LNCAP (cell line): Measurements from ENCODE around the gene HOXB1.

Source experiments
- CTCF ChIP-seq: fragments of 450-650 bp; IDR thresholded peaks from 2 replicates; pipeline ENCODE4 v1.5.1; 2017; ENCODE audit warnings: mild to moderate bottlenecking

The HOXB1 gene

DNA sequence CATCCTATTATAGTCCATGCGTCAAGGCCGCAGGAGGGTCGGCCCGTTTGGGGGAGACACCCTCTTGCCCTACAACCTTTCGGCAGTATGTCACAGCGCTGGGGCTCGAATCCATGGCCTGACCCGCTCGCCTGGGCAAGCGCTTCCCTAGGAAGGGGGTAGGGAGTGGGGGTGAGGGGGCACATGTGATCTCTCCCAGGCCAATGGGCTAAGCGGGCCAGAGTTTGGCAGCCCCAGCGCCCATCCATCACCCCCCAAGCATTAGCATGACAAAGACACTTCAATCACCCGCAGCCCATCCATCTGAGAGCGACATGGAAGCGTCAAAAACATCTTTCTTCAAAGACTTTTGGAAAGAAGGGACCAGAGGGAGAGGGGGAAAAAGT is at the start of gene HOXB1:
Gene HOXB1, minus strand, starts transcription at position 125 of the 386 bp plus-strand sequence. Its CDS starts 107 bp downstream, at position 18.
- no peak for TF ChIP-seq CTCF

DNA sequence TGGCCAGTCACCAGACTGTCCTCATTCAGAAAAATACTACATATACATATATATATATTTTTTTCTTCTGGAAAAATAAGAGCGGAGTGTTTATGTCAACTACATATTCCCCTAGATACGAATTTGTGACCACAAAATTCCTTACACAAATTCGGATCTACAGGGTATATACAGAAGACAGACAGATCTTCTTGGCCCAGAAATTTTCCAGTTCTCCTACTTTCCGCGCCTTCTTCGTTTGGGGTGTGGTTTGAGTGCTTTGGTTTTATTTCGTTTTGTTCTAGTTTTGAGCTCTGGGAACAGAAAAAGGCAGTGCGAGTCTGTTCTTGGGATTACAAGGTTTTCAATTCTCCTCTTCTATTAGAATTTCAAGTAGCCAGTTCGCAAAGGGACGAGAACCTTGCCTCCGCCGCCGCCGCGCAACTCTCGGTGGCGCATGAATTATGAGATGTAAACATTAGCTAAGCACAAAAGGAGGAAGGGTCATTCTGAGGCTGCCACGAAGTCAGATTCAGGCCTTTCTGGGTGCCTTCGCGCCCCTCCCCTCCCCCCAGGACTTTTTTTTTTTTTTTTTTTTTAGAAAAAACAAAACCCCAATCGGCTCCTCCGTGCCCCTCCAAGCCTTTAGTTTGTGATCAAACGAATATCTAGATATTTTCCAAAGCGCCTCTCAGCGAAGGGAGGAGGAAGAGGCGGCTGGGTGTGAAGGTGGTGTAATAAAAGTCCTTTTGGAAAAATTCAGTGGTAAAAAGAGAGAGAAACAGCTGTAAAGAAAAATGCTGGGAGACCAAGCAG is 49.1 kb upstream of the HOXB1 start:
- TF ChIP-seq CTCF = no peak

- TF ChIP-seq CTCF = no peak
Measured at GRCh38 chr17:48579471-48579759, 48.6 kb upstream of the HOXB1 start.

DNA sequence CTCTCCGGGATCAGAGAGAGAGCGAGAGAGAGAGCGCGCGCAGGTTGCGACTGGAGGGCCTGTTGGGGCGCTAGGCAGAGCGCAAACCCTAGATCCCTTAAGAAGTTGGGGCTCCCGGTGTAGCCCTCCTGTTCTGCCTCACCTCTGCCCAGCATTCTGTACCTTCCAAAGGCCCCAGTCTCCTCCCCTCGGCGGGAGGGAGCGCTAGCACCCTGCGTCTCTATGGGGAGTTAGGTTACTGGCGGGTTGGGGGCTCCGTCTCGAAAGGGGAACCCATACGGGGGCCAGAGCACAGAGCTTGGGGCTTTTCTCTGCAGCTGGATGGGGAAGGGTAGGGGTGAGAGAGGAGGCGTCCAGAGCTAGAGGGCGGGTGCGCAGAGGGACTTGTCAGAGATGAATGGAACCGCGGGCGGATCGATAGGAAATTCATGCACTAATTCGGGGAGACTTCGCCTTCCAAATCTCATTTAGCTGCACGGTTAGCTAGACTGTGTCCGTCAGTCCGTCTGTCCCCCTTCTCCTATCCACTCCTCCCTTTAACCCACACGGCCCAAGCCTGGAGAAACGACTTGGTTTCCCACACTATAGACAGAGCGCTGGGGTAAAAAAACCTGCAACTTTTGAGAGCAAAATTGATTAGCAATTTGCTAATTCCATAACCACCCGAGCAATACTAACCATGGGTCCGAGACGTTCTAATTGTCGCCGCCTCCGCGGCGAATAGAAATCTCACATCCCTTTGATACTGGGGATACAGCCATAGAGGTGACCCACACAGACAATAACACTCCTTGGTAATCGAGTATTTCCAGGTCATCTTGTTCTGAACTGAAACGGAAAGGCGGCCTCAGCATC is 48.0 kb upstream of the HOXB1 start:
- TF ChIP-seq CTCF = no peak

- TF ChIP-seq CTCF = no peak
Measured at GRCh38 chr17:48577946-48578615, 47.3 kb upstream of the HOXB1 start, which contains the start of gene HOXB4. Gene HOXB4 (minus strand): TSS chr17:48578350. CDS start chr17:48578319, 31 bp downstream.

- no peak for TF ChIP-seq CTCF
Measured at GRCh38 chr17:48577330-48577945, 46.6 kb upstream of the HOXB1 start.
